ENCODE results near the gene MEIOSIN.

DNA sequence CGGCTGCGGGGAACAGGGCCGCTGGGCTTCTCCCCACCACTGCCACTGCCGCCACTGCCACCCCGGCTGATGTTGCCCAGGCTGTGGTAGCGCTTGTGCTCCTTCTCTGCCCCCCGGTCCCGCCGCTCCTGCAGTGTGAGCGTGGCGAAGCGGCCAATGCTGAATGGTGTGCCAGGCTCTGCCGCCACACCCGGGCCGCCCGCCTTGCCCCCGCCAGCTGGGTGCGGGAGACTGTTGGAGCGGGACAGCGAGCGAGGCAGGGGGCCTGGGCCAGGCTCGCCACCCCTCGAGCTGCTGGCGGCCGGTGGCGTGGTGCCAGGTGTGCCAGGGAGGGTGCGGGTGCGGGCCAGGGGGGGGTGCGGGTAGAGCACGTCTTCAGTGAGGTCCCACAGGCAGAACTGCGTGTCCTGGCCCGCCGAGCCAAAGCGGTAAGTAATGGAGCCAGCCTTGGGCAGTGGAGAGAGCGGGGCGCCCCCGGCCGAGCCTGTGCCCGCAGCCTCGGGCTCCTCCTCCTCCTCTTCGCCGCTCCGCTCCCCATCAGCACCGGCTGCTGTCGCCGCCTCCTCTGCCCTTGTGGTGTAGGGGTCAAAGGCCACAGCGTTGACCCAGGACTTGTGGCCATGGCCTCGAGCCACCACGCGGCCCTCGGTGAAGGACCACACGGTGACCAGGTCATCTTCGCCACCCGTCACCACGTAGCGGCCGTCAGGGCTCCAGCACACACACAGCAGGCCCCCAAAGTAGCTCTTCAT, 52.7 kb downstream of the MEIOSIN start:
- TF ChIP-seq, protein P1, sequence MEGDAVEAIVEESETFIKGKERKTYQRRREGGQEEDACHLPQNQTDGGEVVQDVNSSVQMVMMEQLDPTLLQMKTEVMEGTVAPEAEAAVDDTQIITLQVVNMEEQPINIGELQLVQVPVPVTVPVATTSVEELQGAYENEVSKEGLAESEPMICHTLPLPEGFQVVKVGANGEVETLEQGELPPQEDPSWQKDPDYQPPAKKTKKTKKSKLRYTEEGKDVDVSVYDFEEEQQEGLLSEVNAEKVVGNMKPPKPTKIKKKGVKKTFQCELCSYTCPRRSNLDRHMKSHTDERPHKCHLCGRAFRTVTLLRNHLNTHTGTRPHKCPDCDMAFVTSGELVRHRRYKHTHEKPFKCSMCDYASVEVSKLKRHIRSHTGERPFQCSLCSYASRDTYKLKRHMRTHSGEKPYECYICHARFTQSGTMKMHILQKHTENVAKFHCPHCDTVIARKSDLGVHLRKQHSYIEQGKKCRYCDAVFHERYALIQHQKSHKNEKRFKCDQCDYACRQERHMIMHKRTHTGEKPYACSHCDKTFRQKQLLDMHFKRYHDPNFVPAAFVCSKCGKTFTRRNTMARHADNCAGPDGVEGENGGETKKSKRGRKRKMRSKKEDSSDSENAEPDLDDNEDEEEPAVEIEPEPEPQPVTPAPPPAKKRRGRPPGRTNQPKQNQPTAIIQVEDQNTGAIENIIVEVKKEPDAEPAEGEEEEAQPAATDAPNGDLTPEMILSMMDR (IDR thresholded peaks at IDR 0.05; ENCODE audit: low read depth, low read length): no peak
- TF ChIP-seq EZH2phosphoT487 (IDR thresholded peaks at IDR 0.05; ENCODE audit: low read depth): no peak
